ENCODE results near the gene MYH11.

The MYH11 gene

DNA sequence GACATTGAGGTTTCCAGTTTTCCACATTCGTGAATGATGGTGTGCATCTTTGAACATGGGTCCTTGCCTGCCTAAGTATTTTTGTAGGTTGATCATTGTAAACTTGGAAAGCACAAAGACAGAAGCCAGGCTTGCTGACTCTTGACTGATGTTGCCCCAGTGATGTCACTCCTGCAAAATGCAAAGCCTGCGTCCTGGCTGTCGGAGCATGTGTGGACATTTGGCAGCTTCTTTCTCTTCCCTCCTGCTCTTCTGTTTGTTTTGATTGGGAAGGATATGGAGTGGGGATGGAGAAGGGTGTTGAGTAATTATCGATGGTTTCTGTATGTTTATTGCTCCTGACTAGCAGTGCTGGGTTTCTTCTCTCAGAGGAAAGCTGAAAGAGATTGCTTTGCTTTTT lies 203.6 kb downstream of the MYH11 start:
- H3K4me1 ChIP-seq (ENCODE audit: control insufficient read depth in 1 of 2, insufficient read depth in 1 of 2, low read depth in 1 of 2, low read length in 1 of 2), result peaks cover 30 to 38% of the 10 kb centered on the region in 2 experiments
- no peaks in the 10 kb centered on the region for H3K9me3 ChIP-seq
- peaks cover 33% of the 10 kb centered on the region for H3K36me3 ChIP-seq
- H3K27ac ChIP-seq, result peak overlapping the region; percentile 19
- TF ChIP-seq, protein P1, sequence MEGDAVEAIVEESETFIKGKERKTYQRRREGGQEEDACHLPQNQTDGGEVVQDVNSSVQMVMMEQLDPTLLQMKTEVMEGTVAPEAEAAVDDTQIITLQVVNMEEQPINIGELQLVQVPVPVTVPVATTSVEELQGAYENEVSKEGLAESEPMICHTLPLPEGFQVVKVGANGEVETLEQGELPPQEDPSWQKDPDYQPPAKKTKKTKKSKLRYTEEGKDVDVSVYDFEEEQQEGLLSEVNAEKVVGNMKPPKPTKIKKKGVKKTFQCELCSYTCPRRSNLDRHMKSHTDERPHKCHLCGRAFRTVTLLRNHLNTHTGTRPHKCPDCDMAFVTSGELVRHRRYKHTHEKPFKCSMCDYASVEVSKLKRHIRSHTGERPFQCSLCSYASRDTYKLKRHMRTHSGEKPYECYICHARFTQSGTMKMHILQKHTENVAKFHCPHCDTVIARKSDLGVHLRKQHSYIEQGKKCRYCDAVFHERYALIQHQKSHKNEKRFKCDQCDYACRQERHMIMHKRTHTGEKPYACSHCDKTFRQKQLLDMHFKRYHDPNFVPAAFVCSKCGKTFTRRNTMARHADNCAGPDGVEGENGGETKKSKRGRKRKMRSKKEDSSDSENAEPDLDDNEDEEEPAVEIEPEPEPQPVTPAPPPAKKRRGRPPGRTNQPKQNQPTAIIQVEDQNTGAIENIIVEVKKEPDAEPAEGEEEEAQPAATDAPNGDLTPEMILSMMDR (IDR thresholded peaks at IDR 0.05), result no peak
- H3K27me3 ChIP-seq, result no peaks in the 10 kb centered on the region
- no peak overlapping the region for H3K4me3 ChIP-seq (ENCODE audit: low read depth in 1 of 2, low read length in 1 of 2)
